Activated T-cell treated with anti-CD3 and anti-CD28 coated beads for 48 hours (primary cell): ENCODE results near the gene SH2D3C.

Experiments used
- DNase-seq: peaks from one replicate; pipeline ENCODE4 v3.0.0-alpha.2; 2020; ENCODE audit warnings: low read depth

The SH2D3C gene

GRCh38 chr9:127738666-127739065, 39.8 kb downstream of the SH2D3C start:
- no peak for DNase-seq

GRCh38 chr9:127735530-127736185, 42.8 kb downstream of the SH2D3C start:
- no peak for DNase-seq

DNA sequence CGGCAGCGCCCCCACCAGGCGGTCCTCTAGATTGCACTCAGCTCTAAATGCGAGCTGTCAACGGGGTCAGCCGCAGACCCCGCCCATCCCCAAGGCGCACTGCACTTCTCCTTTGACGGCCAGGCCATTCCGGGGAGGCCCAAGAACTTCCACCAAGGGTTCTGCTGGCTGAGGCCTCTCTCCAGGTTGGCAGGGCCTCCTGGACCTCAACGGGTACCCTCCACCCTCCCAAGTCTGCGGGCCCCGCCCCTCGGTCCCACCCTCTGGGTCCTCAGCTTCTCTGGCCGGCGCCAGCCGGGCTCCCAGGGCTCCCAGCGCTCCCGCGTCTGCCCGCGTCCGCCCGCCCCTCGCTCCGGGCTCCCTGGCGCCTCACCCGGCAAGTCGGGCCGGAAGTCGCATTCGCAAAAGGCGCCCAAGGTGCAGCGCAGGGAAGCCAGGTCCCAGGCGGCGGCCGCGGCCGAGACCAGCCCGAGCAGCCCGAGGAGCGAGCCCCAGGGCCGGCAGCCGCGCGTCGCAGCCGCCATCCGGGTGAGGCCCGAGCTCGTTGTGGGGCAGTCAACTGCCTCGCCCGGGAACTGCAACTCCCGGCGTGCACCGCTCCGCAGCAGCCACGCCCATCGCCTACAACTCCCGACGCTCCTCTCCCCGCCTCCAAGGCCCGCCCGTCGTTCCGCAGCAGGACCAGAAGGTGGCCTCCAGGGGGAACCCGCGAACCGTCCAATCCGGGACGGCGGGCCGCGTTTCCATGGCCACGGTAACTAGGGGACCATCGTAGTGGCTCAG, 43.5 kb downstream of the SH2D3C start, which contains the start of gene TOR2A:
TOR2A (minus strand) TSS at position 548 of the 783 bp plus-strand sequence; CDS start at position 524, 24 bp downstream.
- DNase-seq = peak; percentile 98

- no peak for DNase-seq
Measured at GRCh38 chr9:127734247-127734746, 44.2 kb downstream of the SH2D3C start.

- no peak for DNase-seq
Measured at GRCh38 chr9:127733614-127734013, 44.9 kb downstream of the SH2D3C start.

GRCh38 chr9:127732444-127732843, 46.0 kb downstream of the SH2D3C start:
- no peak for DNase-seq

- DNase-seq = no peak
Measured at GRCh38 chr9:127731938-127732337, 46.5 kb downstream of the SH2D3C start.

DNA sequence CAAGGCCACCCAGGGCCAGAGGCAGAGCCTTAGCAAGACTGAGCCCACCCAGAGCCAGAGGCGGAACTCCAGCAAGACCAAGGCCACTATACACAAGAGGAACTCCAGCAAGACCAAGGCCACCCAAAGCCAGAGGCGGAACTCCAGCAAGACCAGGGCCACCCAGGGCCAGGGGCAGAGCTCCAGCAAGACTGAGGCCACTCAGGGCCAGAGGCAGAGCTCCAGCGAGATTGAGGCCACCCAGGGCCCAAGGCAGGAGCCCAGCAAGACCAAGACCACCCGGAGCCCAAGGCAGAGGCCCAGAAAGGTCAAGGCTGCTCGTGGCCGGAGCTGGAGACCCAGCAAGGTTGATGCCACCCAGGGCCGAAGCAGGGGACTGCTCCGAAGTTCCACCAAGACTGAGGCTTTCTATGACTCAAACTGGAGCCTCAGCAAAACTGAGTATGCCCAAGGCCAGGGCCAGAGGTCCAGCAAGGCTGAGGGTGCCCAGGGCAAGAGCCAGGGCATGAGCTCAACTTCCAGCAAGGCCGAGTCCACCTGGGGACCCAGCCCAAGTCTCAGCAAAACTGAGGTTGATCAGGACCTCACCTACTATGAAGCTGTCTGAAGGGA, 47.6 kb downstream of the SH2D3C start:
- no peak for DNase-seq

DNA sequence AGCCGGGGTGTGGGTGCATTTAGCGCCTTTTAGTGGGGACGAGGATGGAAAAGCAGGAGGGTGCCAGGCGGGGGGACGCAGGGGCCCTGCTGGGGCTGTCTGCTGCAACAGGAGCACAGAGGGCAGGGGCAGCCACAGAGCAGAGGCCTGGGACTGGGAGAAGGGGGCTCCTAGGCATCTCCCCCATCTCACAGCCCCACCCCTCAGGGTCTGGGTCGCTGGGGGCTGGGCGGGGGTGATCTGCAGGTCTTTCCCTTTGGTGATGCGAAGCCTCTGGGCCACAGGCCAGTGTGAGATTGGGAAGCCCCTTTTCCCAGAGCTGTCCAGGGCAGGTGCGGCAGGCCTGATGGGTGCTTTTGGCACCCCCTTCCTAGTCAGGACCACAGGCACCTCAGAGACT, 48.2 kb downstream of the SH2D3C start:
- no peak for DNase-seq

- no peak for DNase-seq
Measured at GRCh38 chr9:127729522-127730256, 48.8 kb downstream of the SH2D3C start.

DNA sequence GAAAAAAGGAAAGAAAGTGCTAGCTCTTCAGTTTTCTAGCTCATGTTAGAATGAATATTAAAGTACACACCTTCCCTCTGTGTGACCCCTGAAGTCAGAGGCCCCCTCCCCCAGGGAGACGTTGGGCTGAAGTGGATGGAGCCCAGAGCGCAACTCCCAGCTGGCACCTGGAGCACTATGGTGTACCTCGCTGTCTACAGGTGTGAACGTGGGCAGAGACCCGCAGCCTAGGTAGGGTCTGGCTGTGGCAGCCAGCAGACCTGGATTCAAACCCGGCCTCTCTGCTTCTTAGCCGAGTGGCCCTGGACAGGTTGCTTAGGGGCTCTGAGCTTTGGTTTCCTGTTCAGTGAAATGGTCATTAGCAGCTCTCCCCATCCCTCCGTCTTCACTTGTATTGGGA, 49.7 kb downstream of the SH2D3C start:
- DNase-seq = no peak

DNA sequence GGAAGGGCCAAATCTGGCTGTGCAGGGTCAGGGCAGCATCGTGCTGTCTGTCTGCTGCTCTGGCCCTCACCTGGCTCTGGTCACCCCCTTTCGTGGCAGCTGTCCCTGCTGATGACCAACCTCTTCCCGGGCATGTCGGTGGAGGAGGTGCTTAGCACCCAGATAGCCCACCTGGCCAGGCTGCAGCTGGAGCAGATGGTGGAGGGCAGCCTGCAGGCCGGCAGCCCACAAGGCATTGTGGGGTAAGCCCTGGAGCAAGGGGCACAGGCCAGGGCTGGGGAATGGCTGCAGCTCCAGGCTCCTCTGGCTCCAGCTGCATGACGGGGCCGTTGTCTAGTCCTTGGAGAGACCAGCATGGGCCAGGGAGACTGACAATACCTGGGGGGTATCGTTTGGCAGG, 51.6 kb downstream of the SH2D3C start:
- no peak for DNase-seq

DNA sequence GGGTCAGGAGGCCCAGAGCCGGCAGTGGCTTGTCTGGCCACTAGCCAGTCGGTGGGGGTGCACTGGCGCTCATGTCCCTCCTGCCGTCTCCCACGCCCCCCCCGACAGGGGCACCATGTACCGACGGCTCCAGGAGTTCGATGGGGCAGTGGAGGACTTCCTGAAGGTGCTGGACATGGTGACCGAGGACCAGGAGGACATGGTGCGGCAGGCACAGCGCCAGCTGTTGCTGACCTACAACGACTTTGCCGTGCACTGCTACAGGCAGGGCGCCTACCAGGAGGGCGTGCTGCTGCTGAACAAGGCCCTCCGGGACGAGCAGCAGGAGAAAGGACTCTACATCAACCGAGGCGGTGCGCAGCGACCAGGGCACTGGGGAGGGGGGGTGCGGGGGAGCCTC, 54.5 kb downstream of the SH2D3C start:
- no peak for DNase-seq

GRCh38 chr9:127723444-127723843, 55.0 kb downstream of the SH2D3C start:
- DNase-seq = no peak

- no peak for DNase-seq
Measured at GRCh38 chr9:127723013-127723412, 55.5 kb downstream of the SH2D3C start.

DNA sequence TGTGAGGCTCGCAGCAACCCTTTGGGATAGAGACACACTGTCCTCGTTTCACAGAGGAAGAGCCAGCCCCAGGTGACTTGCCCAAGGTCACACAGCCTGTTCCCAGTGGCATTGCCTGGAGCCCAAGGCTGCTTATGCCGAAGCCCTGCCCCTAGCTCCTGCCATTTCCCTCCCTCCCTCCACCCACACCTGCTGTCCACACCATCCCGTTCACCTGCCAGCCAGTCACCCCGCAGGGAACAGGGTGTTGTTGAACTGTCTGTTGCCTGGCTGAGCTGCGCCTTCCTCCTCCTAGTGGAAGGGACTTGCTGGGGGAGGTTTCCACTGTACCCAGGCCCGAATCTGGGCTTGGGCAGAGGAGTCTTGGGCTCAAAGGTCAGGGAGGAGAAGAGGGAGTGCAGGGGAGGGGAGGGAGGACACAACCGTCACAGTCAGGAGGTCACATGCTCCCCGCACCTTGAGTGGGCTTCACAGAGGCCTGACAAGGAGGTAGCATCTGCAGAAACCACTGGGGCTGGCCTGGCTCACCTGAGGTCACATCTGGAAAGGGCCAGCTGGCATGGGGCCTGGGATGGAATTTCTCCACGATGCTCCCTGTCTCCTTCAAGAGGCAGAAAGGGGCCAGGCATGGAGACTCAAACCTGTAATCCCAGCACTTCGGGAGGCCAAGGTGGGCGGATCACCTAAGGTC, 56.3 kb downstream of the SH2D3C start:
- DNase-seq = no peak

GRCh38 chr9:127721391-127721821, 57.1 kb downstream of the SH2D3C start:
- no peak for DNase-seq

DNA sequence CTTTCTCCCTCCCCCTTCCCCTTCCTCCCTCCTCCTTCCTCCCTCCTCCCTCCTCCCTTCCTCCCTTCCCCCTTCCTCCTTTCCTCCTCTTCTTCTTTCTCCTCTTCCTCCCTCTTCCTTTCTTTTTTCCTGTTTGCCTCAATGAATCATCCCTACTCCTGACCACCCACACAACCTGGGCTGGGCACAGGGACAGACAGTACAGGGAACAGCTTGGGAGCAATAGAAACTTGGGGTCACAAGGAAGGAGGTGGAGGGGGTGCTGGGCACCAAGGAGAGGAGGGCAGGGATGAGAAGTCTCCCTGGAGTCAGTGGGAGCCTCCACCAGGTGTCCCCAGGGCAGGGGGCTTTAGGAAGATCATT, 57.6 kb downstream of the SH2D3C start:
- no peak for DNase-seq

- no peak for DNase-seq
Measured at GRCh38 chr9:127720031-127720864, 58.2 kb downstream of the SH2D3C start.

GRCh38 chr9:127717766-127718165, 60.7 kb downstream of the SH2D3C start:
- DNase-seq = no peak

- no peak for DNase-seq
Measured at GRCh38 chr9:127716412-127716811, 62.1 kb downstream of the SH2D3C start.
